HCT116 (cell line): Measurements from ENCODE around the gene C12orf75.

ENCODE experiments used
- CBX3 ChIP-seq: IDR thresholded peaks from 2 replicates; pipeline ENCODE4 v1.6.1; 2012; ENCODE audit warnings: low read depth
- CEBPB ChIP-seq: IDR thresholded peaks from 2 replicates; pipeline ENCODE4 v1.6.1; 2012; ENCODE audit warnings: low read depth
- CTCF ChIP-seq, 3 experiments: fragments of 200-600 bp in 1 of 3; sonication (generic) in 1 of 3; IDR thresholded peaks in 2 of 3; conservative IDR thresholded peaks in 1 of 3; 2 replicates each; pipeline ENCODE4 v1.5.1; 2012 to 2017; ENCODE audit warnings: low read depth in 2 of 3, low read length in 2 of 3, antibody characterized with exemption in 1 of 3, borderline replicate concordance in 1 of 3, control low read depth in 1 of 3, mild to moderate bottlenecking in 1 of 3, mixed read lengths in 1 of 3, mixed run types in 1 of 3, moderate library complexity in 1 of 3; ENCODE audit not compliant: insufficient read depth in 1 of 3
- EZH2 ChIP-seq: fragments of 200-600 bp; sonication (generic); IDR thresholded peaks from 2 replicates; pipeline ENCODE4 v1.6.1; 2017; ENCODE audit warnings: antibody characterized with exemption, mixed run types
- EZH2phosphoT487 ChIP-seq: fragments of 200-600 bp; IDR thresholded peaks from 2 replicates; pipeline ENCODE4 v1.6.1; 2018; ENCODE audit warnings: antibody characterized with exemption, borderline replicate concordance
- FOSL1 ChIP-seq: IDR thresholded peaks from 2 replicates; pipeline ENCODE4 v1.6.1; 2012; ENCODE audit warnings: low read depth
- MAX ChIP-seq: IDR thresholded peaks from 2 replicates; pipeline ENCODE4 v1.6.1; 2012
- POLR2A ChIP-seq: IDR thresholded peaks from 2 replicates; pipeline ENCODE4 v1.7.0; 2011; ENCODE audit warnings: borderline replicate concordance; ENCODE audit not compliant: insufficient read depth, insufficient read length; ENCODE audit errors: extremely low read depth
- RAD21 ChIP-seq: IDR thresholded peaks from 2 replicates; pipeline ENCODE4 v1.6.1; 2012; ENCODE audit warnings: low read depth, mild to moderate bottlenecking
- REST ChIP-seq: IDR thresholded peaks from 2 replicates; pipeline ENCODE4 v1.6.1; 2012; ENCODE audit warnings: low read depth
- TCF7L2 ChIP-seq: IDR thresholded peaks from 2 replicates; pipeline ENCODE4 v1.7.0; 2011; ENCODE audit warnings: borderline replicate concordance, inconsistent platforms; ENCODE audit not compliant: insufficient read depth, insufficient read length; ENCODE audit errors: extremely low read depth

- TF ChIP-seq CTCF (IDR thresholded peaks at IDR 0.05 in 2 of 3, conservative IDR thresholded peaks at IDR 0.05 in 1 of 3; ENCODE audit: borderline replicate concordance in 1 of 3, insufficient read depth in 1 of 3, low read depth in 2 of 3, low read length in 2 of 3) (no peak), CBX3 (no peak), EZH2 (no peak), EZH2phosphoT487 (no peak), REST (no peak), MAX (no peak), CEBPB (no peak), TCF7L2 (no peak), RAD21 (no peak), POLR2A (no peak), FOSL1 (no peak)
Observed at GRCh38 chr12:105331805-105332251, 1.3 kb downstream of the C12orf75 start.
